ENCODE data around the gene RAB44. TPM values are rescaled to one million over a fixed set of nuclear protein-coding genes. Genes with fewer than 3 reads are reported as not detected.
A peak's percentile ranks its signal among the peaks of the same experiment; 100 is the strongest.

RAB44 gene
- total and polyA plus RNA-seq, 8 donors, result 0.15 to 2.5 (median 0.23) TPM; not detected in 3

DNA sequence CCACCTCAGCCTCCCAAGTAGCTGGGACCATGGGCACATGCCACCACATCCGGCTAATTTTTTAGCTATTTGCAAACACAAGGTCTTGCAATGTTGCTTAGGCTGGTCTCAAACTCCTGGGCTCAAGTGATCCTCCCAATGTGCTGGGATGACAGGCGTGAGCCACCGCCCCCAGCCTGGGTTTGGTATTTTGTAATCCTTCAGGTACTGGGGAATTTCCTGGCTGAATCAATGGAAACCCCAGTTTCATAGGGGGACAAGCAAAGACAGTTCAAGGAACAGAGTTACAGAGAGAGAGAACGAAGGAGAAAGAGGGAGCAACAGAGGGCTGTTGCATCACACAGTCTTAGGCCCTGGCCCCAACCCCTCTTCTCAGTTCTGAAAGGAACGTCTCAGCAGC lies 35.7 kb downstream of the RAB44 start:
- 84 to 93% (median 91%) methylated on average over 5 of the region's 5 CpGs for WGBS, 5 donors
- intact Hi-C loops (cut with DNase I; ENCODE audit: low total_unique reads), result no loop called here
- Histone ChIP-seq H3K9me3 (no peaks in the 10 kb centered on the region), H3K27me3 (no peaks in the 10 kb centered on the region), H3K27ac (no peak overlapping the region), H3K4me1 (peaks cover 10 to 28% (median 19%) of the 10 kb centered on the region in 4 donors), H3K36me3 (no peaks in the 10 kb centered on the region), H3K4me3 (no peak overlapping the region)
- DNase-seq, result no peak
- TF ChIP-seq POLR2A (IDR thresholded peaks at IDR 0.05), result no peak
- TF ChIP-seq POLR2AphosphoS5 (IDR thresholded peaks at IDR 0.05), result no peak
- no peak for TF ChIP-seq EP300 (IDR thresholded peaks at IDR 0.05)

- H3K4me1 ChIP-seq, result peaks cover 10 to 28% (median 19%) of the 10 kb centered on the region in 4 donors
Measured at GRCh38 chr6:36734486-36735060, 36.9 kb downstream of the RAB44 start.

DNA sequence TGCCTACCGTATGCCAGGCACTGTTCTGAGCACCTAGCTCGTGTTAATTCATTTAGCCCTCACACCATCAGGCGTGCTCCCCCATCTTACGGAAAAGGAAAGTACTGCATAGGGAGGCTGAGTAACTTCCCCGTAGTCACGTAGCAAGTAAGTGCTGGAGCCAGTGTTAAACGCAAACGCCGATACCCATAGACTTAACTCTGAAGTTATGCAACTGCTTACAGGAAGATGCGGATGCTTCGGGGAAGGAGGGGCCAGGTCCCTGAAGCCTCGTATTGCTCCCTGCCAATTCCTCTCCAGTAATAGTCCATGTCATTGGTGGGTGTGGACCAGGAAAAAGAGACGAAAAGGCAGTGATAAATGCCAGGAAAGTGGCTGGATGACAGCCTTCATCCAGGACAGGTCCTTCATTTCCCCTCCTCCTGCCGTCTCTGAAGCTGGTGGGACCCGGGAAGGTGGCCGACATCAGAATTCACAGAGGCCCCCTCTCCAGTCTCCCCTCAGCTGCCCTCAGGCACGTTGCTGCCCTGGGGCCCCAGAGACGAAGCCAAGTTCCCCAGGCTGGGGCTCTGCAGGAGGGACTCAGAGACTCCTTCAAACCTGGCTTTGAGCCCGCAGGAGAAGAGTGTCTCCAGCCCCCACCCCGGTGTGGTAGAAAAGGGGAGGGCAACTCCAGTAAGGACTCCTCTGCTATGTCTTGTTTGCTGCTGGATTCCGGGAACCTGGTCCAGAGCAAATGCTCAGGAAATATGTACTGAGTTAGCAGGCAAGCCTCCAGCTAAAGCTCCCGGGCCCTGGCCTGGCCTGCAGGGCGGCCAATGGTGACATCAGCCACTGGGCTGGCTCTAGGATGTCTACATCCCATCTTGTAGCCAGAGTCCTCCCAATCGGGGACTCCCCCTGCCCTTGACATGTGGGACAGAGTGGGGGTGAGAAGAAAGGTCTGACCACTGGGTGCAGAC lies 37.8 kb downstream of the RAB44 start:
- Histone ChIP-seq H3K36me3 (no peaks in the 10 kb centered on the region), H3K4me3 (peak overlapping the region in 3 of 4 donors; percentile 16 to 31 (median 27)), H3K9me3 (no peaks in the 10 kb centered on the region), H3K27me3 (no peaks in the 10 kb centered on the region), H3K4me1 (peaks cover 10 to 28% (median 19%) of the 10 kb centered on the region in 4 donors), H3K27ac (peak overlapping the region; percentile 39 to 94 (median 82))
- WGBS, 5 donors, result 8 to 31% (median 21%) methylated on average over 18 to 24 of the region's 24 CpGs
- peak; percentile 72 to 89 for DNase-seq
- TF ChIP-seq CTCF (IDR thresholded peaks at IDR 0.05) (peak in 2 of 7 experiments; percentile 8 to 27), POLR2A (IDR thresholded peaks at IDR 0.05) (no peak), POLR2AphosphoS5 (IDR thresholded peaks at IDR 0.05) (peak; percentile 39 to 75 (median 71)), EP300 (IDR thresholded peaks at IDR 0.05) (peak; percentile 88)
- intact Hi-C loops (cut with DNase I; ENCODE audit: low total_unique reads), result no loop called here

More at GRCh38 chr6:36734486-36735060, 36.9 kb downstream of the RAB44 start:
- 68 to 95% (median 85%) methylated on average over 3 to 7 of the region's 7 CpGs for WGBS, 5 donors
- Histone ChIP-seq H3K36me3 (no peaks in the 10 kb centered on the region), H3K27me3 (no peaks in the 10 kb centered on the region), H3K4me3 (peak overlapping the region in 2 of 4 donors; percentile 16 to 31), H3K27ac (peak overlapping the region; percentile 1 to 94 (median 82)), H3K9me3 (no peaks in the 10 kb centered on the region)
- DNase-seq, result no peak
- intact Hi-C loops (cut with DNase I; ENCODE audit: low total_unique reads), result no loop called here
- TF ChIP-seq CTCF (IDR thresholded peaks at IDR 0.05) (no peak), POLR2A (IDR thresholded peaks at IDR 0.05) (no peak), POLR2AphosphoS5 (IDR thresholded peaks at IDR 0.05) (no peak), EP300 (IDR thresholded peaks at IDR 0.05) (no peak)

DNA sequence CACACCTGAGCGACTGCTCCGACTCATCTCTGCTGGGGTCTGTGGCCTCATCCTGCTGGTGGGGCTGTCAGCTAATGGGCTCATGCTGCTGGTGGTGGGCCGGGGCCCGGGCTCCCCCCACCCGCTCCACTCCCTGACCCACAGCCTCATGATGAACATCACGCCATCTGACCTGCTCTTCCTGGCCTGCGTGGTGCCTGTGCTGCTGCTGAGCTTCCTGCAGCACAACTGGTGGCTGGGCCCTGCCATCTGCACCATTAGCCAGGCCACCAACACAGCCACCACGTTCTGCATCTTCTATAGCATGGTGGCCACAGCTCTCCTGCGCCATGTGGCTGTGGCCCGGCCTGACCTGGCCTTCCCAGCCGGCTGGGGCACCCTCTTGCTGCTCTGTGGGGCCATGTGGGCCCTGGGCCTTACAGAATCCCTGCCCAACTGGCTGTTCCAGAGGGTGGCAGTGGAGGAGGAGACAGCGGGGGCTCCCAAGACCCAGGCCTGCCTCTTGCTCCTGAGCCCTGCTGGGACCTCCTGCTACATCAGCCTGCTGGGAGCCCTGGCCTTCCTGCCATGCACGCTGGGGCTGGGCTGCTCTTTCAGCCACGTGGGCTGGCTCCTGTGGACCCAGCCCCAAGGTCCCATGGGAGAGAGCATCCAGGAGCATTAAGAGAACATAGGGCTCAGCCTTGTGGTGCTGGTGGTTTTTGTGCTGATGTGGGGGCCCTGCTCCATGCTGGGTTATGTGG lies 39.6 kb downstream of the RAB44 start:
- Histone ChIP-seq H3K27ac (no peak overlapping the region), H3K36me3 (no peaks in the 10 kb centered on the region), H3K27me3 (no peaks in the 10 kb centered on the region), H3K9me3 (no peaks in the 10 kb centered on the region), H3K4me1 (peaks cover 10 to 28% (median 19%) of the 10 kb centered on the region in 4 donors), H3K4me3 (no peak overlapping the region)
- TF ChIP-seq POLR2A (IDR thresholded peaks at IDR 0.05) (no peak), CTCF (IDR thresholded peaks at IDR 0.05) (no peak), EP300 (IDR thresholded peaks at IDR 0.05) (no peak), POLR2AphosphoS5 (IDR thresholded peaks at IDR 0.05) (no peak)
- DNase-seq, result no peak
- intact Hi-C loops (cut with DNase I; ENCODE audit: low total_unique reads), result no loop called here
- 87 to 94% (median 93%) methylated on average over 12 to 14 of the region's 14 CpGs for WGBS, 5 donors

Measured in stomach (tissue), 9 donors.